ENCODE measurements around the gene EYS. TPM values are rescaled to one million over a fixed set of nuclear protein-coding genes. Genes with fewer than 3 reads are reported as not detected.

Gene EYS
- total and polyA plus RNA-seq, 2 of the 8 experiments (the other 6 are each of a cell fraction or from before 2014, with no cell fraction given): 0.05 to 0.13 TPM

DNA sequence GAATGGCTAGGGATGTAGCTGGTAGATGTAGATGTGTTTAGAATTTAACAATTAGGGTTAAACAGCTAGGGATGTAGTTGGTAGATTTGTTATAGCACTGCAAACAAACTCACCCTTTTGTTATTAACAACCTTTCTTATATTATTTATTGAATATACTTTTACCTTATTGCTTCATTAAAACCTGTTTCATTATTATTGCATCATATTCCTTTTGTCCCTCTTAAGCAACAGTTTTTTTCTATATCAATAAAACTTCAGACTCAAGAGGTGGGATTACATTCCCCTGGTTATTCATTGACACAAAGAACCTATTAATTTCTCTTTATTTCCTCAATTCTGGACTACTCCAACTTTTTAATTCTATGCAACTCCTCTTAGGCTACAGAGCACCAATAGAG lies 661.2 kb downstream of the EYS start:
- Histone ChIP-seq H3K4ac (replicated peaks; ENCODE audit: insufficient read length, low read depth, low read length) (no peak overlapping the region), H3K27ac (ENCODE audit: low read depth, low read length) (no peak overlapping the region), H2AFZ (ENCODE audit: low read length) (no peak overlapping the region), H3K14ac (ENCODE audit: insufficient read length) (no peak overlapping the region), H3K79me2 (ENCODE audit: control insufficient read depth in 1 of 2, insufficient read depth in 2 of 2, low read length in 2 of 2) (no peaks in the 10 kb centered on the region), H3K9ac (replicated peaks in 1 of 4; ENCODE audit: extremely low read depth in 1 of 4, low read depth in 3 of 4, low read length in 3 of 4) (no peak overlapping the region), H3K9me3 (ENCODE audit: insufficient read depth in 2 of 2, low read depth in 1 of 2, low read length in 1 of 2) (no peaks in the 10 kb centered on the region), H2BK120ac (replicated peaks; ENCODE audit: low read depth, low read length) (no peak overlapping the region), H3K23ac (ENCODE audit: insufficient read length) (no peak overlapping the region), H3K79me1 (ENCODE audit: low read depth, low read length) (no peaks in the 10 kb centered on the region), H2BK20ac (ENCODE audit: low read length) (no peak overlapping the region), H3K27me3 (replicated peaks in 1 of 4; ENCODE audit: control insufficient read depth in 3 of 4, extremely low read depth in 1 of 4, insufficient read depth in 3 of 4, low read length in 3 of 4) (no peaks in the 10 kb centered on the region), H2BK15ac (ENCODE audit: low read length) (no peak overlapping the region), H4K8ac (ENCODE audit: extremely low read depth, insufficient read depth, low read length) (no peak overlapping the region), H2BK12ac (ENCODE audit: low read depth, low read length) (no peak overlapping the region), H3K4me3 (ENCODE audit: extremely low read depth in 1 of 4, insufficient read depth in 2 of 4, low read depth in 3 of 4, low read length in 4 of 4) (no peak overlapping the region), H3K4me1 (replicated peaks in 1 of 4; ENCODE audit: control insufficient read depth in 3 of 4, insufficient read depth in 4 of 4, low read length in 3 of 4) (no peaks in the 10 kb centered on the region), H3K23me2 (ENCODE audit: low read depth, low read length) (no peaks in the 10 kb centered on the region), H3K4me2 (ENCODE audit: insufficient read depth in 1 of 2, low read depth in 2 of 2, low read length in 2 of 2) (no peak overlapping the region), H3K36me3 (ENCODE audit: control insufficient read depth in 2 of 4, insufficient read depth in 4 of 4, low read length in 3 of 4) (no peaks in the 10 kb centered on the region), H4K20me1 (replicated peaks in 1 of 2; ENCODE audit: control insufficient read depth in 1 of 2, insufficient read depth in 2 of 2, low read length in 2 of 2) (no peaks in the 10 kb centered on the region), H4K91ac (replicated peaks; ENCODE audit: insufficient read length, low read length) (no peak overlapping the region), H4K5ac (ENCODE audit: insufficient read length, low read depth, low read length) (no peak overlapping the region), H3K18ac (ENCODE audit: extremely low read depth, low read length) (no peak overlapping the region), H2AK5ac (ENCODE audit: low read depth, low read length) (no peak overlapping the region), H3K56ac (replicated peaks; ENCODE audit: insufficient read length, low read depth, low read length) (no peak overlapping the region), H2BK5ac (ENCODE audit: low read depth, low read length) (no peak overlapping the region)
- DNase-seq (ENCODE audit: low read depth in 1 of 2, low spot score in 2 of 2): no peak
- CTCF ChIA-PET (ENCODE audit: partially characterized antibody): no interaction called here
- no peak for TF ChIP-seq GTF2F1 (IDR thresholded peaks at IDR 0.05; ENCODE audit: borderline replicate concordance, low read depth, low read length)
- TF ChIP-seq HDAC6 (IDR thresholded peaks at IDR 0.05; ENCODE audit: low read depth, low read length): no peak
- no peak for TF ChIP-seq TCF12 (IDR thresholded peaks at IDR 0.05; ENCODE audit: low read depth, low read length)
- no peak for TF ChIP-seq TAF7 (optimal IDR thresholded peaks at IDR 0.05; ENCODE audit: borderline replicate concordance, low read depth, low read length)
- TF ChIP-seq ZNF274 (IDR thresholded peaks at IDR 0.05; ENCODE audit: borderline replicate concordance, extremely low read depth, low read length): no peak
- no peak for TF ChIP-seq HDAC2 (IDR thresholded peaks at IDR 0.05; ENCODE audit: borderline replicate concordance in 1 of 2, low read depth in 2 of 2, low read length in 2 of 2)
- POLR2A ChIA-PET (ENCODE audit: partially characterized antibody): no interaction called here
- FAIRE-seq: no peak

All from H1 (cell line).